Motor neuron (in vitro differentiated cells): Measurements from ENCODE around the gene IP6K3. TPM values are rescaled to one million over a fixed set of nuclear protein-coding genes. Genes with fewer than 3 reads are reported as not detected.
A peak's percentile ranks its signal among the peaks of the same experiment; 100 is the strongest.

ENCODE experiments used
- ATAC-seq, 8 experiments: fragments of 200-7000 bp; cut with Tn5 transposase; replicated peaks in 6 of 8; 2 replicates each; pipeline ENCODE4 v1.8.0; 2021; ENCODE audit warnings: mild to moderate bottlenecking in 8 of 8, moderate library complexity in 8 of 8
- H3K27ac ChIP-seq, 2 donors: fragments of 250-450 bp; sonication (Bioruptor Pico); 2 replicates each; pipeline ENCODE4 v1.9.0; 2021; ENCODE audit warnings: antibody characterized with exemption in 2 of 2, mild to moderate bottlenecking in 2 of 2, moderate library complexity in 1 of 2
- H3K4me1 ChIP-seq, 2 donors: fragments of 250-450 bp; sonication (Bioruptor Pico); replicated peaks in 1 of 2; 2 replicates each; pipeline ENCODE4 v1.6.1; 2021; ENCODE audit warnings: antibody characterized with exemption in 2 of 2, mild to moderate bottlenecking in 2 of 2, moderate library complexity in 1 of 2
- H3K4me3 ChIP-seq, 5 donors: fragments of 250-450 bp; sonication (Bioruptor Pico); 2 replicates each; pipeline ENCODE4 v1.9.0; 2021; ENCODE audit warnings: antibody characterized with exemption in 5 of 5, mild to moderate bottlenecking in 5 of 5, moderate library complexity in 4 of 5
- WGBS, 10 experiments: fragments of 450-650 bp; shearing (Covaris generic); methylation state at CpG; one replicate each; pipeline ENCODE4 v1.0.0; 2022; 5-methylcytosine and 5-hydroxymethylcytosine counted together
- in situ Hi-C, 9 experiments: fragments of 400-800 bp; cut with MboI; loops; one replicate each; pipeline ENCODE4 v1.15.0; 2021; ENCODE audit warnings: low sequenced_read_pairs in 9 of 9, low pct_unique_long_range_greater_than_20kb in 2 of 9; ENCODE audit not compliant: unreplicated experiment in 9 of 9
- total RNA-seq, 8 experiments: library from RNA; unstranded; fragments of 300-600 nt; gene quantifications; 2 replicates each; pipeline versions ENCODE4 v1.2.3 to v1.2.4, GENCODE V29; 2022

The IP6K3 gene
- total RNA-seq, 8 experiments from 2014 or later: 0.11 to 3.7 (median 0.63) TPM

DNA sequence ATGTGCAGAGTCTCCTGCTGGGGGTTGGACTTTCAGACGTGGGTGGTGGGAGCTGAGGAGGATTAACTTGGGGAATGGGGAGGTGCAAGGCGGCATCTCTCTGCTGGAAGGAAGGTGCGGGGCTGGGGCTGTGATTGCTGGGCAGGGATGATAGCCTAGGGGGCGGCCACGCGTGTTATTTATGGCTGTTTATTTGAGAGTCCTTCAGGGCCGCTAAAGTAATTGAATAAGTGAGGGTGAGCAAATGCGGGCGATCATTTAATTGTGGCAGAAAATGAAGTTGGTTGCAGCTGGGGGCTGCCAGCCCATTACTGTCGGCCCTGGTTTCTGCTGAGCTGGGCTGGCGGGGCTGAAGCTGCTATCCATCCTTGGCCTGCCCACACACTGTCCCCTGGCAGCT, 7.5 kb upstream of the IP6K3 start:
- WGBS, 10 experiments: 55 to 100% (median 75%) methylated on average over 1 to 8 of the region's 11 CpGs; no CpG with 5 or more reads in 6 of the 10 experiments
- ATAC-seq: peak in 5 of 8 experiments; percentile 21 to 68 (median 21)
- in situ Hi-C loops: loop anchor here in 5 of 9 experiments (25.0 kb wide), 2 partner anchors 383 to 408 kb away; partner anchors contain the start of gene GRM4 (in 3 of the 5)
- Histone ChIP-seq H3K4me1 (peaks cover 38 to 39% of the 10 kb centered on the region in 2 donors), H3K4me3 (no peak overlapping the region), H3K27ac (no peak overlapping the region)

DNA sequence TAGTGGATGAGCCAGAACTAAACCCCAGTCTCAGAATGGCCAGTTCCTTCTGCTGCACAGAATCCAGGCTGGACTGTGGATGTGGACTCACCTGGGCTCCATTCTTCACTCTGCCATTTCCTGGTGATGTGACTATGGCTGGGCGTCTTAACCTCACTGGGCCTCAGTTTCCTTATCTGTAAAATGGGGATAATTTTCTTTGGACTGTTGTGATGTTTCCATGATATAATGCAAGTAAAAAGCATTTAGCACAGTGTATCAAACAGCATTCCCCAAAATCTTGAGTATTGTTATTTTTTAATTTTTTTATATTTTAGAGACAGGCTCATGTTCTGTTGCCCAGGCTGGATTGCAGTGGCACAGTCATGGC, 5.9 kb upstream of the IP6K3 start:
- WGBS, 10 experiments: 100% methylated on average over 1 of the region's 1 CpG; no CpG with 5 or more reads in 6 of the 10 experiments
- Histone ChIP-seq H3K4me3 (no peak overlapping the region), H3K4me1 (peaks cover 44 to 48% of the 10 kb centered on the region in 2 donors), H3K27ac (no peak overlapping the region)
- in situ Hi-C loops: loop anchor here in 5 of 9 experiments (25.0 kb wide), 2 partner anchors 385 to 410 kb away; partner anchors contain the start of gene GRM4 (in 3 of the 5)
- ATAC-seq: no peak

DNA sequence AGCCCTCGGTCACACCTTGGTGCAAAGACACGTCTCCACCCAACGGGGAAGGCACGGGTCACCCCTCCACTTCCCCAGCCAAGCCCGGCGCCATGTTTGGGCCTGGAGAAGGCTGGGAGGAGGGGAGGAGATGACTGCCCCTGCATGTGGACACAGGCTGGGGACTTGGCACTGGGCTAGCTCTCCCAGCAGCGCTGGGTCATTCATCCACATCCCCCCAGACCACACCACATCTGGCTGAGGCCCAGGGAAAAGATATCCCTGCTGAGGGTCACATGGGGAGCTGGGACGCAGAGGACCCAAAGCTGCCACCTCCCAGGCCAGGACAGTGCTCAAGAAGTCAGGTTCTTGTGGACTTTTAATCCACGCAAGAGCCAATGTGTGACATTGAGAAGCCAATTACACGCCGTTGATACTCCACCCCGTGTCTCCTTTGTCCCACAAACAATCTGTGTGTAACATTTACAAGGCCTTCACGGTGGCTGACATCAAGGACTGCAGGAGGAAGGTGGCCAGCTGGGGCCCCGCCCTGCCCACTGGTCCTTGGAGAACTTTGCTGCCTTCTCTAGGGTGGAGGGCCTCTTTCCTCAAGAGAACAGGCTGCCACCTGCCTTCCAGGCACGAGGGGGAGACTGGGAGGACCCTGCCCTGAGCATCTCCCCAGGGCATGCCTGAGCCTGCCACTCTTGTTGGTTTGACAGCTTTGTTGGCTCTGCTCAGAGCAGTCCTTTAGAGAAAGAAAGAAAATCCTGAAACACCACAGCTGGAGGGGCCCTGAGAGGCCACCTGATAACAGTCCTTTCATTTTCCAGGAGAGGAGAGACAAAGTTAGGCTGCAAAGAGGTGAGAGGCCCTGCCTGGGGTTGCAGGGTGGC, 5.3 kb upstream of the IP6K3 start:
- WGBS, 10 experiments: 35 to 93% (median 80%) methylated on average over 1 to 4 of the region's 15 CpGs; no CpG with 5 or more reads in 5 of the 10 experiments
- peak in 3 of 8 experiments; percentile 17 to 63 (median 39) for ATAC-seq
- Histone ChIP-seq H3K4me3 (no peak overlapping the region), H3K4me1 (peaks cover 50 to 54% of the 10 kb centered on the region in 2 donors), H3K27ac (no peak overlapping the region)
- in situ Hi-C loops: loop anchor here in 5 of 9 experiments (25.0 kb wide), 2 partner anchors 385 to 410 kb away; partner anchors contain the start of gene GRM4 (in 3 of the 5)

DNA sequence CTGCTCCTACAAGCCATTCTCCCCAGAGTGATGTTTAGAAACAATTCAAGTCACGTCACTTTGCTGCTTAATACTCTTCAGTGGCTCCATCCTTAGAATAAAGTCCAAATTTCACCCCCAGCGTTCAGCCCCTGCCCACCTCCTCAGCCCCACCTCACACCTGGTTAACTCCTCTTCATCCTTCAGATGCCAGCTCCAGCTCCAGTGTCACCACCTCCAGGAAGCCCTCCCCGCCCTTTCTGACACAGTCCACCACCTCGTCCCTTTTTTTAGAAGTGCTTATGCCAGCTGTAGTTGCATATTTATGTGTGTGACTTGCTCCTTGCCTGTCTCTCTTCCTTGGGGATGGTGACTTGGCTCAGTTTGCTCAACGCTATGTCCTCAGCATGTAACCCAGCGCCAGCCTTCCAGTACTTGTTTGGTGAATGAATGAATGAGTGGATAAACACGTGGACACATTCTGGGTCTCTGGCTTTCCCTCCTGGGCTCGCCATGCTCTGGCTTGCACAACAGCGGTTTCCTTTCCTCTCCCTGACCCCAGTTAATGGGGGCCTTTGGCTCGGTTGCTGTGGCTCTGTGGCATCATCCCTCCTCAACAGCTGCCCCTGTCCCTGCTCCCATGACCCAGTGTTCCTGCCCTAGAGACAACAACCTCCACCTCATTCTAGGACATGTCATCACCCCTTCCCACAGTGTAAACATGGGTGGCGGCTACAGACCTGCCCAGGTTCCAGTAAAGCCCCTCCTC, 3.7 kb upstream of the IP6K3 start:
- in situ Hi-C loops: loop anchor here in 5 of 9 experiments (25.0 kb wide), 2 partner anchors 387 to 412 kb away; partner anchors contain the start of gene GRM4 (in 3 of the 5)
- Histone ChIP-seq H3K27ac (no peak overlapping the region), H3K4me1 (peaks cover 61 to 68% of the 10 kb centered on the region in 2 donors), H3K4me3 (no peak overlapping the region)
- WGBS, 10 experiments: 50 to 100% (median 67%) methylated on average over 1 to 8 of the region's 11 CpGs; no CpG with 5 or more reads in 2 of the 10 experiments
- ATAC-seq: peak in 2 of 8 experiments; percentile 9 to 12

DNA sequence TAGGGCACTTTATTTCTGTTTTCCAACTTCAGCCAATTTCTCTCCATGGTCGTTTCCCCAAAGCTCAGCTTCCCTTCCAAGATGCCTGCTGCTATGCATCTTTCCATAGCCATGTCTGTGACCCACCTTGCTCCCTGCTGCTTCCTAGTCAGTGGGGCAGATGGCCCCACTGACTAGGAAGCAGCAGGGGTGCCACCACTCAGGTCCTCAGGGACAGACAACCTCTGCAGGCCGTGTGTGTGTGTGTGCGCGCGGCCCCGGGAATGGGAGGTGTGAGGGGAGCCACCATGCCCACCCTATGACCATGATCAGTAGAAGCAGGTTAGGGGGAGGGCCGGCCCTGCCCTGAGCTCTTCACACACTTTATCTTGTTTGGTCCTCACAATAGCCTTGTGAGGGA, 2.7 kb upstream of the IP6K3 start:
- in situ Hi-C loops: no loop called here
- peaks cover 61 to 69% of the 10 kb centered on the region in 2 donors for H3K4me1 ChIP-seq
- H3K4me3 ChIP-seq: no peak overlapping the region
- no peak for ATAC-seq
- H3K27ac ChIP-seq: no peak overlapping the region
- 45 to 80% (median 67%) methylated on average over 1 to 7 of the region's 7 CpGs; no CpG with 5 or more reads in 3 of the 10 experiments for WGBS, 10 experiments

DNA sequence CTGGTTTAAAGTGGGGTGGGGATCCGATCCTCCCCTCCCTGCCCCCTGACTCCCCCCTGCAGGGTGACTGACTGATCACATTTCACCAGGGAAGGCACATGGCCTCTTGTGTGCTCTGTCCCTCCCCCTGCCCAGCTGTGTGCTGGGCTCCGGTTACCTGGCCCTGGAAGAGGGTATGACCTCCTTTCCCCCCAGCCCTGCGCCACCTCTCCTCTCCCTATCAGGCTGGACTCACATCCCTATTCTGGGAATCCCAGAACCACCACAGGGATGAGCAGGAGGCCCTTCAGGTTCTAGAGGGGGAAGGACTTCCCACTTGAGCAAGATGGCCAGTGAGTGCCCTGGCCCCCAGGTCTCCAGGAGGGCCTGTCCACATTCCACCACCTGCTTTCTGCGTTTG, 2.1 kb upstream of the IP6K3 start:
- WGBS, 10 experiments: 20 to 77% (median 38%) methylated on average over 1 to 2 of the region's 4 CpGs; no CpG with 5 or more reads in 7 of the 10 experiments
- in situ Hi-C loops: no loop called here
- Histone ChIP-seq H3K27ac (no peak overlapping the region), H3K4me3 (no peak overlapping the region), H3K4me1 (peaks cover 61 to 74% of the 10 kb centered on the region in 2 donors)
- no peak for ATAC-seq

DNA sequence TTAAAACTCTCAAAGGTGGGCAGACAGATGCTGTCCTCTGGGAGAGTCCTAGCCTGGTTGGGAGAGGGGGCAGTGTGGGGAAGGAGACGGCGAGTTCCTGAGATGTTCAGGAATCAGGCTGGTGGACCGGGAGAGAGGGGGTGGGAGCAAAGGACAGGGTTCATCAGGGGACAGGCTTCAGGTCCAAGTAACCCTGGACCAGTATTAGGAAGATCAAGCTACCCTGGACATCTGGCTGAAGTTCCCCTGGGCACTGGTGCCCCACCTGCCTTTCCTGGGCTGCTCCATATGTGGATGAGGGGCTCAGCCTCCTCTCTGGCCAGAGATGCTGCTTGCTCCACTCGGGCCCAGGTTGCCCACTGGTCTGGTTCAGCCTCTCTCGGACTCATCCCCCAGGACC, 1.1 kb upstream of the IP6K3 start:
- H3K27ac ChIP-seq: no peak overlapping the region
- no peak overlapping the region for H3K4me3 ChIP-seq
- ATAC-seq: no peak
- 40 to 100% (median 100%) methylated on average over 1 of the region's 5 CpGs; no CpG with 5 or more reads in 6 of the 10 experiments for WGBS, 10 experiments
- H3K4me1 ChIP-seq: peaks cover 71 to 80% of the 10 kb centered on the region in 2 donors
- in situ Hi-C loops: no loop called here

DNA sequence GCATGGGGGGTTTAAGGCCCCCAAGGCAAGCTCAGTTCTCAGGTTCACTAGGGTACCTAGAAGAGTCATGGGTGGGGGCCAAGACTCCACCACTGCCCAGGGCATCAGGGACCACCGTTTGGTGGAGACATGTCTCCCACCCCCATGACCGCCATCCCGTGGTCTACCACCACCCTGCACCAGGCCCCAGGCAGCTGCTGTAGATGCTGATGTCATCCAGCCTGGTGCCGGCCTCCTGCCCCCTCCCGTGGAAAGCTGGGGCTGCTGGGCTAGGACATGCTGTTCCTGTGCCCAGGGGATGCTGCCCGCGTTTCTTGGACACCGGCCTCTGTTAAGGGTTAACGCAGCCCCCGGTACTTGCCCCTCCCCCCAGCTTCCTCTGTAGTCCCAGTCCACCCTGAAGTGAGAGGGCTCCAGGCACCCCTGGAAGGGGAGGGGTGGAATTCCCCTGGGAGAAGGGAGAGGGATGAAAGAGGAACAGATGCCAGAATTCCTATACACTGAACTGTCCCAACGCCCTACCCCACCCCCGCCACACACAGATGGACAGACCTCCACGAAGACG, 587 bp downstream of the IP6K3 start:
- Histone ChIP-seq H3K4me3 (peak overlapping the region in 3 of 5 donors; percentile 2 to 31 (median 6)), H3K4me1 (peaks cover 67% of the 10 kb centered on the region in 2 donors), H3K27ac (peak overlapping the region; percentile 13 to 43)
- ATAC-seq: peak; percentile 26 to 78 (median 76)
- 3 to 24% (median 20%) methylated on average over 1 to 6 of the region's 14 CpGs; no CpG with 5 or more reads in 6 of the 10 experiments for WGBS, 10 experiments
- in situ Hi-C loops: no loop called here

DNA sequence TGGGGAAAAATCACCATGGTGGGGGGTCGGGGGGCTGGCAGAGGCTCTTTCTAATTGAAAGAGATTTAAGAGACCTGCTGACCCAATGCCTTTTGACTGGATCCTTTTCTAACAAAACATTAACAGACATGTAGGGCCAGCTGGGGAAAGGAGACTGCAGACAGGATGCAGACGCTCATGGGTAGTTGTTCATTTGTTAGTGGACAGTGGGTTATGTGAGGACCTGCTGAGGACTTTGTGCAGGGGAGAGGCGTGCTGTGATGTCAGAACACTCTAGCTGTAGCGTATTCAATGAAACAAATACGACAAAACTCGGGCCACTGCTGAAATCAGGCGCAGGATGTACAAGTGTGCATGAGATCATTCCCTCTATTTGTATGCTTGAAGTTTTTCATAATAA, 1.2 kb downstream of the IP6K3 start:
- peak in 4 of 8 experiments; percentile 7 to 16 (median 12) for ATAC-seq
- H3K4me1 ChIP-seq: peaks cover 61 to 66% of the 10 kb centered on the region in 2 donors
- peak overlapping the region in 1 of 5 donors; percentile 31 for H3K4me3 ChIP-seq
- 39 to 100% (median 70%) methylated on average over 1 to 5 of the region's 7 CpGs; no CpG with 5 or more reads in 4 of the 10 experiments for WGBS, 10 experiments
- in situ Hi-C loops: no loop called here
- peak overlapping the region in 1 of 2 donors; percentile 43 for H3K27ac ChIP-seq

DNA sequence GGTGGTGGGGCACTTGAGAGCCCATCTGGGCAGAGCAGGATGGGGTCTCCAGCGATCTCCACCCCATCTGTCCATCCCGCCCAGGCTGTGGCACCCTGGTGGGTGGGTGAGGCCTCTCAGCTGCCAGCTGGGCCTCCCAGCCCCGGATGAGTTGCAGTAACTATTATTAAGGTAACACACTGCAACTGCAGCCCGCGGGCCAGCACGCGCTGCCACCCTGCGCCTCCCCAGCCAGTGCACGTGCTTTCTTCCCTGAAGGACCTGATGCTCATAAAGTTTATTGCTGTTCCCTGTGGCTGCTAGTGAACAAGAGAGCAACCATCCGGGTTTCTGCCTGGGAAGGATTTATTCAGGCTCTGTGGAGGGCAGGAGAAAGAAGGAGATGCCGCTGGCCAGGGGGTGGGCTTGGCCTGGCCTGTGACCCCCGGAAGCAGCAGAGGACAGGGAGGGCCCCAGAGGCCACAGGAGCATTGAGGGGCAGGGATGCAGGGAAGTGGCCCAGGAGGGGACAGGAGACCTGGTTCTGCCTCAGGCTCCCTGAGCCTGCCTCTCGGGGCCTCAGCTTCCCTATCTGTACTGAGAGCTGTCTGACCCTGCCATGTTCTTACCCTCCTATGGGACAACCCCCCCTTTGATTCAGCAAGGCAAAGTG, 1.7 kb downstream of the IP6K3 start:
- Histone ChIP-seq H3K4me3 (no peak overlapping the region), H3K4me1 (peaks cover 62 to 70% of the 10 kb centered on the region in 2 donors), H3K27ac (peak overlapping the region in 1 of 2 donors; percentile 43)
- in situ Hi-C loops: no loop called here
- 26 to 90% (median 70%) methylated on average over 2 to 8 of the region's 13 CpGs; no CpG with 5 or more reads in 7 of the 10 experiments for WGBS, 10 experiments
- ATAC-seq: peak in 6 of 8 experiments; percentile 4 to 30 (median 9)

DNA sequence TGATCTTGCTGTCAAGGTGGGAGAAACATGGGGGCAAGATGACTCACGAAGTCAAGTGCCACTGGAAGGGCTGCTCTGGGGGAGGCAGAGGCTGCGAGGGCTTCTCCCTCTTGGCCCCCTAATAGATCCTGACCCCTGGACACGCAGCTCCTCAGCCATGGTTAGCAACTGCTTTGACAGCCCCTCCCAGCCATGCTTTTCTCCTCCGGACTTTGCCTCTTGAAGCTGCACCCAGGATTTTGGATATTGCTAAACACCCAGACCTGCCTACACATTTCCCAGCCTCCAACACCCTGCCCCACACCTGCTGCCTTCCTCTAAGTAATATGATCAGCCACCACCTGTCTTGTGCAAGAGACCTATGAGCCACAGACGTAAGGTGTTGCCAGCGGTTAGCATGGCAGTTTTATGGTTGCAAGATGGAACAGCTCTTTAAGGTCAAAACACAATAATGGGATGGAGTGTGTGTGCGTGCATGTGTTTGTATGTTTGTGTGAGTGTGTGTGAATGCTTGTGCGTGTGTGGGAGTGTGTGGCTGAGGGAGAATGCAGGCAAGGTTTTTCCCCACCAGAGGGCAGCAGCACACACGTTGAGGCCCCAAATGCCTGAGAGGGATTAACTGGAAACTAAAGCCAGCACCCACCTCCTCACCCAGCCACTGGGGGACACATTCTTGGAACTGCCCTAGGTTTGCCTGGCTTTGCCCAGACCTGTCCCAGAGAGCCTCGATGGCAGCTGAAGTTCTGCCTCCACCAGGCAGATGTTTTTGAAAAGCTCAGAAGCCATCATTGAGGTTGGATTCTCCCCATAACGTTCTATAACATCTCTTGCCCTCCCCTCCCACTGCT, 2.5 kb downstream of the IP6K3 start:
- Histone ChIP-seq H3K27ac (peak overlapping the region in 1 of 2 donors; percentile 4), H3K4me3 (no peak overlapping the region), H3K4me1 (peaks cover 58 to 66% of the 10 kb centered on the region in 2 donors)
- in situ Hi-C loops: no loop called here
- ATAC-seq: peak; percentile 34 to 82 (median 40)
- WGBS, 10 experiments: 15 to 57% (median 37%) methylated on average over 2 to 6 of the region's 11 CpGs; no CpG with 5 or more reads in 3 of the 10 experiments
